ENCODE data around the gene IZUMO1.

DNA sequence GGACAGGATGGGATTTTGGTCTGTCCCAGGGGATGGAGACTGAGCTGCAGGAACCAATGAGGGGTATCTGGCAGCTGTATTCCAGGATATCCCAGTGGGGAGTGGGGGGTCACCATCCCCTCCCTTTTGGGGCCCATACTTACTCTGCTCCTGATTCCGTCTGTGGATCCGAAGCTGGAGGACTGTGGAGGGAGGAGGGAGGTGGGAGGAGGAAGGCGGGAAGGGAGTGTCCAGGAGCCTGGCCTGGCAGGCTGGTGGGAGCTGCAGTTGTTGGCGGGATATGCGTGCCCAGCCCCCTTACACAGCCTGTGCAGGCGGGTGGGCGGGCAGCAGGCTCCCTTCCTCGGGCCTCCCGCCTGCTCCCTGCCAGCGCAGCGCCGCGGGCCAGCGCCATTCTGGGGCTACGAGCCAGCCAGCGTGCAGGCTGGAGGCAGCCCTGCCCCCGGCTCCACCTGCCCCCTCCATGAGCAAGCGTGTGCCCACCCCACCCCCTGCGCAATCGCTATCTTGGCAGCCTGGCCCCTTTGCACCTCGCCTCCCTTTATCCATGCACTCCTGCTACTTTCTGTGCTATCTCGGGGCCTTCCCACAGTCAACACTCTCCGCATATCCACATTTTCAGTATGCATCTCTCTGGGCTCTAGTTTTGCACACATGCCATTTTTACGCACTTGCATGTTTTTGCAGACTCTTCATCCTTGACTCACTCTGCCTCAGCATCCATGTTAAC, 30.0 kb downstream of the IZUMO1 start:
- TF ChIP-seq, protein P1, sequence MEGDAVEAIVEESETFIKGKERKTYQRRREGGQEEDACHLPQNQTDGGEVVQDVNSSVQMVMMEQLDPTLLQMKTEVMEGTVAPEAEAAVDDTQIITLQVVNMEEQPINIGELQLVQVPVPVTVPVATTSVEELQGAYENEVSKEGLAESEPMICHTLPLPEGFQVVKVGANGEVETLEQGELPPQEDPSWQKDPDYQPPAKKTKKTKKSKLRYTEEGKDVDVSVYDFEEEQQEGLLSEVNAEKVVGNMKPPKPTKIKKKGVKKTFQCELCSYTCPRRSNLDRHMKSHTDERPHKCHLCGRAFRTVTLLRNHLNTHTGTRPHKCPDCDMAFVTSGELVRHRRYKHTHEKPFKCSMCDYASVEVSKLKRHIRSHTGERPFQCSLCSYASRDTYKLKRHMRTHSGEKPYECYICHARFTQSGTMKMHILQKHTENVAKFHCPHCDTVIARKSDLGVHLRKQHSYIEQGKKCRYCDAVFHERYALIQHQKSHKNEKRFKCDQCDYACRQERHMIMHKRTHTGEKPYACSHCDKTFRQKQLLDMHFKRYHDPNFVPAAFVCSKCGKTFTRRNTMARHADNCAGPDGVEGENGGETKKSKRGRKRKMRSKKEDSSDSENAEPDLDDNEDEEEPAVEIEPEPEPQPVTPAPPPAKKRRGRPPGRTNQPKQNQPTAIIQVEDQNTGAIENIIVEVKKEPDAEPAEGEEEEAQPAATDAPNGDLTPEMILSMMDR (IDR thresholded peaks at IDR 0.05 in 4 of 5, conservative IDR thresholded peaks at IDR 0.05 in 1 of 5), result no peak
- TF ChIP-seq POLR2A (IDR thresholded peaks at IDR 0.05), result no peak

All from gastrocnemius medialis (tissue), 4 donors.